ENCODE data around the gene KMO. TPM values are rescaled to one million over a fixed set of nuclear protein-coding genes. Genes with fewer than 3 reads are reported as not detected.

The KMO gene
- total RNA-seq, 2 donors from 2014 or later, result not detected

DNA sequence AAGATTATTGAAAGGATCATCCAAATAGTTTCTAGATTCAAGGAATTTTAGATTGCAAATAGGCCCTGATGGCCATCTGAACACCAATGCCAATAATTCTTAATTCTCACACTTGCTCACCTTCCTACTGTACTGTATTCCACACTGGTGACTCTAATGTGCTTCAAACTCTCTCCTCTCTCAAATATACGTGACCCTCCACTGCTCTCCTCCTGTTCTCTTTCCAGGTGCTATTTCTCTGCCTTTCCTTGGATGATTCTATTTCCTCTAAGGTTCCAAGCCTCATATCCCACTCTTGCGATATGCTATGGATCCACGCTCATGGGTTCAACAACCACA, 28.6 kb downstream of the KMO start:
- H3K27me3 Mint-ChIP-seq (ENCODE audit: insufficient read depth), result no peaks in the 10 kb centered on the region
- Histone ChIP-seq H3K4me3 (ENCODE audit: low read length) (no peak overlapping the region), H3K4me1 (ENCODE audit: control insufficient read depth, insufficient read depth, low read length) (no peaks in the 10 kb centered on the region), H3K9me3 (ENCODE audit: control insufficient read depth, low read length) (no peaks in the 10 kb centered on the region), H3K27me3 (ENCODE audit: control insufficient read depth, insufficient read depth, low read length, poor library complexity, severe bottlenecking) (no peaks in the 10 kb centered on the region), H3K9ac (ENCODE audit: extremely low read depth, low read length, poor library complexity, severe bottlenecking) (no peak overlapping the region), H3K36me3 (ENCODE audit: control insufficient read depth, insufficient read depth, low read length) (no peaks in the 10 kb centered on the region), H3K27ac (ENCODE audit: low read depth, low read length) (no peak overlapping the region)
- TF ChIP-seq, protein P1, sequence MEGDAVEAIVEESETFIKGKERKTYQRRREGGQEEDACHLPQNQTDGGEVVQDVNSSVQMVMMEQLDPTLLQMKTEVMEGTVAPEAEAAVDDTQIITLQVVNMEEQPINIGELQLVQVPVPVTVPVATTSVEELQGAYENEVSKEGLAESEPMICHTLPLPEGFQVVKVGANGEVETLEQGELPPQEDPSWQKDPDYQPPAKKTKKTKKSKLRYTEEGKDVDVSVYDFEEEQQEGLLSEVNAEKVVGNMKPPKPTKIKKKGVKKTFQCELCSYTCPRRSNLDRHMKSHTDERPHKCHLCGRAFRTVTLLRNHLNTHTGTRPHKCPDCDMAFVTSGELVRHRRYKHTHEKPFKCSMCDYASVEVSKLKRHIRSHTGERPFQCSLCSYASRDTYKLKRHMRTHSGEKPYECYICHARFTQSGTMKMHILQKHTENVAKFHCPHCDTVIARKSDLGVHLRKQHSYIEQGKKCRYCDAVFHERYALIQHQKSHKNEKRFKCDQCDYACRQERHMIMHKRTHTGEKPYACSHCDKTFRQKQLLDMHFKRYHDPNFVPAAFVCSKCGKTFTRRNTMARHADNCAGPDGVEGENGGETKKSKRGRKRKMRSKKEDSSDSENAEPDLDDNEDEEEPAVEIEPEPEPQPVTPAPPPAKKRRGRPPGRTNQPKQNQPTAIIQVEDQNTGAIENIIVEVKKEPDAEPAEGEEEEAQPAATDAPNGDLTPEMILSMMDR (conservative IDR thresholded peaks at IDR 0.05), result no peak
- no peak overlapping the region for H3K4me3 Mint-ChIP-seq
- no peak overlapping the region for H3K27ac Mint-ChIP-seq
- no peaks in the 10 kb centered on the region for H3K36me3 Mint-ChIP-seq (ENCODE audit: low read depth)
- no peak for DNase-seq
- H3K9me3 Mint-ChIP-seq, result no peaks in the 10 kb centered on the region
- WGBS, 2 experiments (ENCODE audit: insufficient coverage in 1 of 2, insufficient read length in 1 of 2), result 88 to 95% methylated on average over 3 of the region's 3 CpGs
- H3K4me1 Mint-ChIP-seq, result no peaks in the 10 kb centered on the region

DNA sequence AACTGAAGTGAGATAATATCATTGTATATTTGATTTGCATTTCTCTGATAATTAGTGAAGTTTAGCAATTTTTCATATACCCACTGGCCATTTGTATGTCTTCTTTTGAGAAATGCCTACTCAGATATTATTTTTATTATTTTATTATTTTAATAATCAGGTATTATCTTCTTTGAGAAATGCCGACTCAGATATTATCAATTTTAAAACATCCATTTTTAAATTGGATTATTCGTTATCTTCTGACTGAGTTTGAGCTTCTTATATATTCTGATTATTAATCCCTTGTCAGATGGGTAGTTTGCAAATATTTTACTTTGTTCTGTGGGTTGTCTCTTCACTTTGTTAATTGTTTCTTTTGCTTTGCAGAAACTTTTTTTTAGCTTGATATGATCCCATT, 37.7 kb downstream of the KMO start:
- Mint-ChIP-seq H3K9me3 (no peaks in the 10 kb centered on the region), H3K4me1 (no peaks in the 10 kb centered on the region), H3K27me3 (ENCODE audit: insufficient read depth) (peaks cover 2% of the 10 kb centered on the region), H3K27ac (no peak overlapping the region), H3K36me3 (ENCODE audit: low read depth) (no peaks in the 10 kb centered on the region), H3K4me3 (no peak overlapping the region)
- Histone ChIP-seq H3K4me3 (ENCODE audit: low read length) (no peak overlapping the region), H3K27me3 (ENCODE audit: control insufficient read depth, insufficient read depth, low read length, poor library complexity, severe bottlenecking) (no peaks in the 10 kb centered on the region), H3K4me1 (ENCODE audit: control insufficient read depth, insufficient read depth, low read length) (no peaks in the 10 kb centered on the region), H3K9ac (ENCODE audit: extremely low read depth, low read length, poor library complexity, severe bottlenecking) (no peak overlapping the region), H3K27ac (ENCODE audit: low read depth, low read length) (no peak overlapping the region), H3K36me3 (ENCODE audit: control insufficient read depth, insufficient read depth, low read length) (no peaks in the 10 kb centered on the region), H3K9me3 (ENCODE audit: control insufficient read depth, low read length) (no peaks in the 10 kb centered on the region)
- DNase-seq, result no peak
- TF ChIP-seq, protein P1 (conservative IDR thresholded peaks at IDR 0.05), result no peak
- WGBS, 2 experiments (ENCODE audit: insufficient coverage in 1 of 2, insufficient read length in 1 of 2), result 100% methylated on average over 1 of the region's 2 CpGs; no CpG with 5 or more reads in 1 of the 2 experiments

DNA sequence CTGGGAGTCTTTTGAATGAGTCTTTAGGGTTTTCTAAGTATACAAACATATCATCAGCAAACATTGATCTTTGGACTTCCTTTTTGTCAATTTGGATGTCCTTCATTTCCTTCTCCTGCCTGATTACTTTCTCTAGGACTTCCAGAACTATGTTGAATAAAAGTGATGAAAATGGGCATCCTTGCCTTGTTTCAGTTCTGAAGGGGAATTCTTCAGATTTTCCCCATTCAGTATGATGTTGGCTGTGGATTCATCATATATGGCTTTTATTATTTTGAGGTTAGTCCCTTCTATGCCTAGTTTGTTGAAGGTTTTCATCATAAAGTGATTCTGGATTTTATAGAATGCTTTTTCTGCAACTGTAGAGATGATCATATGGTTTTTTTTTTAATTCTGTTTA, 42.0 kb downstream of the KMO start:
- Histone ChIP-seq H3K9me3 (ENCODE audit: control insufficient read depth, low read length) (no peaks in the 10 kb centered on the region), H3K36me3 (ENCODE audit: control insufficient read depth, insufficient read depth, low read length) (no peaks in the 10 kb centered on the region), H3K9ac (ENCODE audit: extremely low read depth, low read length, poor library complexity, severe bottlenecking) (no peak overlapping the region), H3K4me3 (ENCODE audit: low read length) (no peak overlapping the region), H3K27ac (ENCODE audit: low read depth, low read length) (no peak overlapping the region), H3K27me3 (ENCODE audit: control insufficient read depth, insufficient read depth, low read length, poor library complexity, severe bottlenecking) (no peaks in the 10 kb centered on the region), H3K4me1 (ENCODE audit: control insufficient read depth, insufficient read depth, low read length) (no peaks in the 10 kb centered on the region)
- H3K9me3 Mint-ChIP-seq, result no peaks in the 10 kb centered on the region
- no peak for DNase-seq
- no peak overlapping the region for H3K4me3 Mint-ChIP-seq
- H3K4me1 Mint-ChIP-seq, result no peaks in the 10 kb centered on the region
- TF ChIP-seq, protein P1 (conservative IDR thresholded peaks at IDR 0.05), result no peak
- H3K27ac Mint-ChIP-seq, result no peak overlapping the region
- H3K36me3 Mint-ChIP-seq (ENCODE audit: low read depth), result no peaks in the 10 kb centered on the region
- peaks cover 2% of the 10 kb centered on the region for H3K27me3 Mint-ChIP-seq (ENCODE audit: insufficient read depth)

All from endodermal cell (in vitro differentiated cells).